Adrenal gland (tissue), 5 donors: Measurements from ENCODE around the gene NPBWR2.

Source experiments
- POLR2A ChIP-seq, 2 donors: fragments of 450-650 bp; IDR thresholded peaks; one replicate each; pipeline ENCODE4 v1.6.1; 2017; ENCODE audit warnings: antibody characterized with exemption in 2 of 2, mild to moderate bottlenecking in 2 of 2, moderate library complexity in 1 of 2
- TF ChIP-seq, protein P1 (sequence below), 6 experiments: fragments of 450-650 bp in 4 of 6; fragments of 200-600 bp in 2 of 6; sonication (generic) in 1 of 6; IDR thresholded peaks; 1 replicate in 5 of 6; 2 replicates in 1 of 6; pipeline versions ENCODE4 v1.5.1 to v1.8.0; 2016 to 2021; ENCODE audit warnings: antibody characterized with exemption in 6 of 6, mild to moderate bottlenecking in 2 of 6, moderate library complexity in 1 of 6
- donor health status: DM: no; HTN: no; CAD: no.

DNA sequence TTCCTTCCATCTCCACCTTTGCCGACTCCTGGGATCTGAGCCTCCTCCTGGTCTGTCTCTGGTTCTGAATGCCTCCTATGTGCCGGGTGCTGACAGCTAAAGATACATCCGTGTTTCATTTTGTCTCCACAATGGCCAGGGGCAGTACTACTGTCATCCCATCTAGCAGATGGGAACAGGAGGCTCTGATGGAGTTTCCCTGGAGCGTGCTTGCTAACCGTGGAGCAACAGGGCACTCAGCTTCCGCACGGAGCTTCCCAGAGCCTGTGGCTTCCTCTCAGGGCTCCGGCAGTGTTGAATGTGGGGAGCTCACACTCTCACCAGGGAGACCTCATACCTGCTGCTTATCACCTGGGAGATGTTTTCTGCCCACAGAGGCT is 11.9 kb upstream of the NPBWR2 start:
- TF ChIP-seq POLR2A (IDR thresholded peaks at IDR 0.05) = no peak
- TF ChIP-seq, protein P1, sequence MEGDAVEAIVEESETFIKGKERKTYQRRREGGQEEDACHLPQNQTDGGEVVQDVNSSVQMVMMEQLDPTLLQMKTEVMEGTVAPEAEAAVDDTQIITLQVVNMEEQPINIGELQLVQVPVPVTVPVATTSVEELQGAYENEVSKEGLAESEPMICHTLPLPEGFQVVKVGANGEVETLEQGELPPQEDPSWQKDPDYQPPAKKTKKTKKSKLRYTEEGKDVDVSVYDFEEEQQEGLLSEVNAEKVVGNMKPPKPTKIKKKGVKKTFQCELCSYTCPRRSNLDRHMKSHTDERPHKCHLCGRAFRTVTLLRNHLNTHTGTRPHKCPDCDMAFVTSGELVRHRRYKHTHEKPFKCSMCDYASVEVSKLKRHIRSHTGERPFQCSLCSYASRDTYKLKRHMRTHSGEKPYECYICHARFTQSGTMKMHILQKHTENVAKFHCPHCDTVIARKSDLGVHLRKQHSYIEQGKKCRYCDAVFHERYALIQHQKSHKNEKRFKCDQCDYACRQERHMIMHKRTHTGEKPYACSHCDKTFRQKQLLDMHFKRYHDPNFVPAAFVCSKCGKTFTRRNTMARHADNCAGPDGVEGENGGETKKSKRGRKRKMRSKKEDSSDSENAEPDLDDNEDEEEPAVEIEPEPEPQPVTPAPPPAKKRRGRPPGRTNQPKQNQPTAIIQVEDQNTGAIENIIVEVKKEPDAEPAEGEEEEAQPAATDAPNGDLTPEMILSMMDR (IDR thresholded peaks at IDR 0.05) = no peak
